Measurements from ENCODE around the gene SEMA3B.
A peak's percentile ranks its signal among the peaks of the same experiment; 100 is the strongest.

SEMA3B gene

GRCh38 chr3:50297896-50298725 is 29.2 kb downstream of the SEMA3B start:
- no peak for TF ChIP-seq CTCF (IDR thresholded peaks at IDR 0.05; ENCODE audit: insufficient read depth, low read depth, low read length, missing control alignments)
- H3K4me3 ChIP-seq (ENCODE audit: low read depth, low read length), result peak overlapping the region; percentile 67
- DNase-seq (ENCODE audit: low read depth), result peak; percentile 11

- peak; percentile 27 for TF ChIP-seq CTCF (IDR thresholded peaks at IDR 0.05; ENCODE audit: insufficient read depth, low read depth, low read length, missing control alignments)
- H3K4me3 ChIP-seq (ENCODE audit: low read depth, low read length), result peak within 1 kb of the TSS; percentile 67
- DNase-seq (ENCODE audit: low read depth), result peak; percentile 100
These were observed 30.1 kb downstream of the SEMA3B start, which contains the start of the genes HYAL3 and NAA80 for GRCh38 chr3:50298836-50299637. Gene HYAL3, minus strand, starts transcription at chr3:50299405. Its CDS starts 3,803 bp downstream, at chr3:50295602. Gene NAA80, minus strand, starts transcription at chr3:50299405. Its CDS starts 1,942 bp downstream, at chr3:50297463.

GRCh38 chr3:50299638-50299928 is 30.6 kb downstream of the SEMA3B start:
- peak overlapping the region; percentile 55 for H3K4me3 ChIP-seq (ENCODE audit: low read depth, low read length)

GRCh38 chr3:50299929-50300680 is 31.2 kb downstream of the SEMA3B start:
- peak overlapping the region; percentile 55 for H3K4me3 ChIP-seq (ENCODE audit: low read depth, low read length)
- peak; percentile 45 for DNase-seq (ENCODE audit: low read depth)
- TF ChIP-seq CTCF (IDR thresholded peaks at IDR 0.05; ENCODE audit: insufficient read depth, low read depth, low read length, missing control alignments), result no peak

More at GRCh38 chr3:50299638-50299928, 30.6 kb downstream of the SEMA3B start:
- no peak for TF ChIP-seq CTCF (IDR thresholded peaks at IDR 0.05; ENCODE audit: insufficient read depth, low read depth, low read length, missing control alignments)
- no peak for DNase-seq (ENCODE audit: low read depth)

- DNase-seq (ENCODE audit: low read depth), result peak; percentile 12
- no peak overlapping the region for H3K4me3 ChIP-seq (ENCODE audit: low read depth, low read length)
- TF ChIP-seq CTCF (IDR thresholded peaks at IDR 0.05; ENCODE audit: insufficient read depth, low read depth, low read length, missing control alignments), result no peak
These were observed 31.8 kb downstream of the SEMA3B start for GRCh38 chr3:50300681-50301254.

Measured in GM12865 (cell line).